ENCODE results near the gene PRSS1. TPM values are rescaled to one million over a fixed set of nuclear protein-coding genes. Genes with fewer than 3 reads are reported as not detected.

The PRSS1 gene
- total RNA-seq, 4 donors from 2014 or later: 0.94 TPM; not detected in 3

DNA sequence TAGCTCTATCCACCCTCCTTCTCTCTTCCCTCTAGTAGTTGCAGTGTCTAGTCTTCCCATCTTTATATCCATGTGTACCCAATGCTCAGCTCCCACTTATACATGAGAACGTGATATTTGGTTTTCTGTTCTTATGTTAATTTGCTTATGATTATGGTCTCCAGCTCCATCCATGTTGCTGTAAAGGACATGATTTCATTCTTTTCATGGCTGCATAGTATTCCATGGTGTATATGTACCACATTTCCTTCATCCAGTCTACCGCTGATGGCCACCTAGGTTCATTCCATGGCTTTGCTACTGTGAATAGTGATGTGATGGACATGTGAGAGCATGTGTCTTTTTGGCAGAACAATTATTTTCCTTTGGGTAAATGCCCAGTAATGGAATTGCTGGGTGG lies 28.0 kb downstream of the PRSS1 start:
- Histone ChIP-seq H3K4me1 (no peaks in the 10 kb centered on the region), H3K9me3 (no peaks in the 10 kb centered on the region), H3K27me3 (peaks cover 4% of the 10 kb centered on the region), H3K36me3 (no peaks in the 10 kb centered on the region), H3K4me3 (no peak overlapping the region), H3K27ac (no peak overlapping the region)
- TF ChIP-seq, protein P1, sequence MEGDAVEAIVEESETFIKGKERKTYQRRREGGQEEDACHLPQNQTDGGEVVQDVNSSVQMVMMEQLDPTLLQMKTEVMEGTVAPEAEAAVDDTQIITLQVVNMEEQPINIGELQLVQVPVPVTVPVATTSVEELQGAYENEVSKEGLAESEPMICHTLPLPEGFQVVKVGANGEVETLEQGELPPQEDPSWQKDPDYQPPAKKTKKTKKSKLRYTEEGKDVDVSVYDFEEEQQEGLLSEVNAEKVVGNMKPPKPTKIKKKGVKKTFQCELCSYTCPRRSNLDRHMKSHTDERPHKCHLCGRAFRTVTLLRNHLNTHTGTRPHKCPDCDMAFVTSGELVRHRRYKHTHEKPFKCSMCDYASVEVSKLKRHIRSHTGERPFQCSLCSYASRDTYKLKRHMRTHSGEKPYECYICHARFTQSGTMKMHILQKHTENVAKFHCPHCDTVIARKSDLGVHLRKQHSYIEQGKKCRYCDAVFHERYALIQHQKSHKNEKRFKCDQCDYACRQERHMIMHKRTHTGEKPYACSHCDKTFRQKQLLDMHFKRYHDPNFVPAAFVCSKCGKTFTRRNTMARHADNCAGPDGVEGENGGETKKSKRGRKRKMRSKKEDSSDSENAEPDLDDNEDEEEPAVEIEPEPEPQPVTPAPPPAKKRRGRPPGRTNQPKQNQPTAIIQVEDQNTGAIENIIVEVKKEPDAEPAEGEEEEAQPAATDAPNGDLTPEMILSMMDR (IDR thresholded peaks at IDR 0.05): no peak
- no peak for TF ChIP-seq POLR2AphosphoS5 (IDR thresholded peaks at IDR 0.05)
- no peak for TF ChIP-seq EP300 (IDR thresholded peaks at IDR 0.05)
- no peak for TF ChIP-seq POLR2A (IDR thresholded peaks at IDR 0.05)
- no peak for ATAC-seq
- 94 to 100% methylated on average over 1 to 2 of the region's 2 CpGs for WGBS, 2 donors (ENCODE audit: low coverage in 1 of 2)

DNA sequence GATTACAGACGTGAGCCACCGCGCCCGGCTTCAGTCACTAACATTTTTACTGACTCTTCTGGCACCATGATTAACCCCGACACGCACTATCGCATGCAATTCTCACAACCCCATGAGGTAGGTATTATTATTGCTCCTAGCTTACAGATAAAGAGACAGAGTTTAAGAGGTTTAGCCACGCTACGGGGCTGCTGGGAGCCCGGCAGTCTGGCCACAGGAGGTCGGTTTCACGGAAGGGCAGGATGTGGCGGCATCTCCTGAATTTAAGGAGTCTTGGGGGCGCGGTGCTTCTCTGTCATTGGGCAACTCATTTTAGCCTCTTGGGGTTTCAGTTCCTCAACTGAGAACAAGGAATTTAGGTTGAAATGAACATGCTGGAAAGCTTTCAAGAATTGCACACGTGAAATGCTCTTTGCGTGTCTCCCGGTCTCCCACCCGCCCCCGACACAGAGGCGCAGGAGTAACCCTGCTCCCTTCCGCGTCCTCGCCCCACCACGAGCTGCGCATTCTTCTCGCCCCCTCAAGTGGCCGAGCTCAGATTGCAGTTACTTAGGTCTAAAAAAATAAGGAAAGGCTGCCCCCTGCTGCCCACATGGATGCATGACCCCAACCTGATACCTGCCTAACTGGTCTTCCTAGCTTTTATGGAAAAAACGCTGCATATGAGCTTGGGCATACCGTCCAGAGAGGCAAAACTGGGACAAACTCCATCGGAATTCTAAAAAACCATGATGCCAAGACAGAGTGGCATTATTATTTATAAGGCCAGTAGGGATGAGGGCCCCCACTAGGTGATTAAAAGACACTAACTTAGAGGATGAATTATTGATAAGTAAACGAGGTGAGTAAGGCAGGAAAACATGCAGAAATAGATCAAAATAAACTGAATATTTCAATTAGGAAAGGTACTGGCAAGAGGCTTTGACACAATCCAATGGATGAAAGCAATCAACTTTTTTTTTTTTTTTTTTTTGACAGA lies 33.9 kb downstream of the PRSS1 start:
- no peaks in the 10 kb centered on the region for H3K9me3 ChIP-seq
- 6 to 31% methylated on average over 8 to 10 of the region's 32 CpGs for WGBS, 2 donors (ENCODE audit: low coverage in 1 of 2)

GRCh38 chr7:142784096-142784495 lies 34.8 kb downstream of the PRSS1 start:
- Histone ChIP-seq H3K9me3 (no peaks in the 10 kb centered on the region), H3K36me3 (no peaks in the 10 kb centered on the region), H3K4me3 (no peak overlapping the region), H3K27ac (no peak overlapping the region), H3K27me3 (peaks cover 26% of the 10 kb centered on the region), H3K4me1 (peaks cover 0 to 7% (median 0%) of the 10 kb centered on the region in 3 donors)
- 67 to 84% methylated on average over 3 to 7 of the region's 7 CpGs for WGBS, 2 donors (ENCODE audit: low coverage in 1 of 2)
- no peak for ATAC-seq
- TF ChIP-seq POLR2AphosphoS5 (IDR thresholded peaks at IDR 0.05) (no peak), EP300 (IDR thresholded peaks at IDR 0.05) (no peak), POLR2A (IDR thresholded peaks at IDR 0.05) (no peak)
- TF ChIP-seq, protein P1 (IDR thresholded peaks at IDR 0.05): no peak

More for the DNA sequence above, 33.9 kb downstream of the PRSS1 start:
- peaks cover 22% of the 10 kb centered on the region for H3K27me3 ChIP-seq
- TF ChIP-seq POLR2AphosphoS5 (IDR thresholded peaks at IDR 0.05): no peak
- TF ChIP-seq, protein P1 (IDR thresholded peaks at IDR 0.05): peak; percentile 81 to 93 (median 86)
- H3K27ac ChIP-seq: no peak overlapping the region
- H3K4me1 ChIP-seq: peaks cover 0 to 7% (median 0%) of the 10 kb centered on the region in 3 donors
- H3K4me3 ChIP-seq: peak overlapping the region in 1 of 2 donors; percentile 36
- H3K36me3 ChIP-seq: no peaks in the 10 kb centered on the region
- ATAC-seq: peak; percentile 75

DNA sequence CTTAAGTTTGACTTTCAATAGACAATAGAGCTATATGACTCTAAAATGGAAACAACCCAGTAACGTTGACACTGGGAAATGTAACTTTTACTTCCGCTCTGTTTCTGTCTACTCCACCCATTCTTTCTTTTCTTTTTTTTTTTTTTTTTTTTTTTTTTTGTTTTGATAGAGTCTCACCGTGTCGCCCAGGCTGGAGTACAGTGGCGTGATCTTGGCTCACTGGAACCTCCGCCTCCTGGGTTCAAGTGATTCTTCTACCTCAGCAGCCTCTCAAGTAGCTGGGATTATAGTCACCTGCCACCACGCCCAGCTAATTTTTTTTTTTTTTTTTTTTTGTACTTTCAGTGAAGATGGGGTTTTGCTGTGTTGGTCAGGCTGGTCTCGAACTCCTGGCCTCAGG lies 35.4 kb downstream of the PRSS1 start:
- H3K4me3 ChIP-seq: no peak overlapping the region
- peaks cover 0 to 7% (median 0%) of the 10 kb centered on the region in 3 donors for H3K4me1 ChIP-seq
- WGBS, 2 donors (ENCODE audit: low coverage in 1 of 2): 71 to 73% methylated on average over 2 to 6 of the region's 8 CpGs
- H3K36me3 ChIP-seq: no peaks in the 10 kb centered on the region
- ATAC-seq: no peak
- no peak for TF ChIP-seq POLR2AphosphoS5 (IDR thresholded peaks at IDR 0.05)
- TF ChIP-seq, protein P1 (IDR thresholded peaks at IDR 0.05): no peak
- TF ChIP-seq EP300 (IDR thresholded peaks at IDR 0.05): no peak
- TF ChIP-seq POLR2A (IDR thresholded peaks at IDR 0.05): no peak
- no peak overlapping the region for H3K27ac ChIP-seq
- H3K27me3 ChIP-seq: peaks cover 28% of the 10 kb centered on the region
- no peaks in the 10 kb centered on the region for H3K9me3 ChIP-seq

All from gastroesophageal sphincter (tissue), 4 donors.